ENCODE data around the gene PUS3.

PUS3 gene

DNA sequence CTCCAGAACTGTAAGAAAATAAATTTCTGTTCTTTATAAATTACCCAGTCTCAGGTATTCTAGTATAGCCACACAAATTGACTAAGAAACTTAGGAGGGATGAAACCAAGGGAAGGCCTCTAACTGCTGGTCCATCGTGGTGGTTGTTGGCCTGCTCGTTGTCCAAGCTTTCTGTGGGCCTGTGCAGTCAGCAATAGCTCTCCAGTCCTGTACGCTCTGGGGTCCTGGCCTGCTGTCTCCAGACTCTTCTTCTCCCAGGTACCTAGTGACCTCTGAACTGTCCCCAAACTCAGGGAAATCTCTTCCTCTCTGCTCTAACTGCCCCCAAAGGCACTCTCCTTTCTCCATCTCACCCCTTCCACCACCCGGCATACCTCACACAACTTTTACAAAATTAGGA is 37.1 kb upstream of the PUS3 start:
- DNase-seq: no peak

DNA sequence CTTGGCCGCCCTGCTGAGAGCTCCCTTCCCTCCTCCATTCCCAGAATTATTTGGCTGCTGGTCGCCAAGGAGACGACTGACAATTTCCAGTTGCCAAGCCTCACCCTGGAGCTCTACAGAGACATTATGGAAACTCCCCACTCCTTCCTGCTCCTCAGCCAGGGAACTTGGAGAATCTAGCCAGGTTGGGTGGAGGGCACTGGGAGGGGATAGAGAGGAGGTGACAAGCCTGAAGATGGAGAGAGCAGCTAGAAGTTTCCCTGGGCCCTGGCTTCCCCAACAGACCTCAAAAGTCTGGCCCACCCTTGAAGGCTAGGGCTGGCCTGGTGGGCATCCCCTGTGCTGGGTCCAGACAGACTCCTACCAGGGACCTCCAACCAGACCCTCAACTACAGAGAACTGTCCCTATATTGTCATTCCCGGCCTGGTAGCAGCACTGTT is 36.1 kb upstream of the PUS3 start:
- DNase-seq: no peak

DNA sequence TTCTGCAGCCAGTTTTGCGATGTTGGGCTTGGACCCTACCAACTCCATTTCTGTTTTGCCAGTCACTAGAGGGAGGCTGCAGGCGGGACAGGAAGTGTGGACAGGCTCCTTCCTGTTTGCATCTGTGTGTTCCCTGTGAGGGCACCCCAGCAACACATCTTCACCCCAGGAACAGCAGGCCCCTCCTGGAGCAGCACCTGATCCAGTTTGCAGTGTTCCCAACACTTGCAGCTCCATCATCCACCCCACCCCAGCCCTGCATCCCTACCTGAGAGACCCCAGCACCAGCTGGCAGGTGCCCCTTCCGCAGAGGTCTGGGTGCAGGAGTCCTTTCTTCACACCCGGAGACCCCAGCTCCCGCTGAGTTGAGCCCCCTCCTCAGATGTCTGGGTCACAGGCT is 35.4 kb upstream of the PUS3 start:
- DNase-seq: no peak

DNA sequence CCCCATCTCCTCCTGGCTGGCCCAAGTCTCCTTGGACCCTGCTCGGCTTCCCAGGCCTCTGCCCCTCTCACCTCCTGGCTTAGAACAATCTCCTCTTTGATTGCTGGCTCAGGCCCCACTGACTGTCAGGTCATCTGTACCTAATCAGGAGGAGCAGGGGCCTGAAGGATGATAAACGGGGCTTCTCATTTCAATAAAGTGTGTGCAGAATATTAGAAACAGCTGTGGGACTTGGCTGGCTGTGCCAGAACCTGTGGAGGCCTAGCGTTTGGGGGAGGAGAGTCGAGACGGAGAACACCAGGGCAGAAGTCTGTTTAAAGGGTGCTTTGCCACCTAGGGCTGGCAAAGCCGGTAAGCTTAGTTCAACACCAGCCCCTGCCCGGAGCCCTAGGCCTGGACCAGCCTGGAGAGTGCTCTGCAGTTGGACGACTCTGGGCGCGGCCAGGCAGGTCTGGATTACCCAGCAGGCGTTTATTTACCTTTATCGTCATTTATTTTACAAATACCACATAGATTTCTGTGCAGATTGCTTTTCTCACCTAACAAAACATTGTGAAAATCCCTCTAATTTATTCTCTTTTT is 32.7 kb upstream of the PUS3 start:
- DNase-seq: no peak

DNA sequence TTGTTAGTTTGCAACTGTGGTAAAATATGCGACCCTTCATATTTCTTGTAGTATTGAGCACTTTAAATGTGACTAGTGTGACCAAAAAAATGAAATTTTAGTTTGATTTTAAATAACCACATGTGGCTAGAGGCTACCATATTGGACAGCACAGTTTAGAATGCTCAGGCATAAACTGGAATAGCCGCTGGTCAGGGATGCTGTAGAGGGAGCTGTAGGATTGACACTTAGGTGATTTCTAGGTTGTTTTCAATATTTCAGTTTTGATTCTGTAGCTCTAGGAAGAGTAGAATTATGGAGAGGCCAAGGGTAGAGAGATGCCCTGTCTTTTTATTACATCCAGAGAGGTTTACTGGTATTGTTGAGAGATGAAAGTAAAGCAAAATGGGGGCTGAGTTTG is 32.0 kb upstream of the PUS3 start:
- no peak for DNase-seq

DNA sequence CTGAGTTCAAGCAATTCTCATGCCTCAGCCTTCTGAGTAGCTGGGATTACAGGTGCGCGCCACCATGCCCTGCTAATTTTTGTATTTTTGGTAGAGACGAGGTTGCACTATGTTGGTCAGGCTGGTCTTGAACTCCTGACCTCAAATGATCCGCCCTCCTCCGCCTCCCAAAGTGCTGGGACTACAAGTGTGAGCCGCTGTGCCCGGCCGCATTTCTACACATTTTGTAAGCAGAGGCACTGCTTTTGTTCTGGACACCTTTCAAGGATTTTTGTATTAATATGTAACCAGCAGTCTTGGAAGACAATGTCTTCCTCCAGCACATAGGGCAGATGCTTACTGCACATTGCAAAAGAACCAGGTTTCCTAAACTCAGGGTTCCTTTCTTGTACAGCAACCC is 31.5 kb upstream of the PUS3 start:
- DNase-seq: no peak

DNA sequence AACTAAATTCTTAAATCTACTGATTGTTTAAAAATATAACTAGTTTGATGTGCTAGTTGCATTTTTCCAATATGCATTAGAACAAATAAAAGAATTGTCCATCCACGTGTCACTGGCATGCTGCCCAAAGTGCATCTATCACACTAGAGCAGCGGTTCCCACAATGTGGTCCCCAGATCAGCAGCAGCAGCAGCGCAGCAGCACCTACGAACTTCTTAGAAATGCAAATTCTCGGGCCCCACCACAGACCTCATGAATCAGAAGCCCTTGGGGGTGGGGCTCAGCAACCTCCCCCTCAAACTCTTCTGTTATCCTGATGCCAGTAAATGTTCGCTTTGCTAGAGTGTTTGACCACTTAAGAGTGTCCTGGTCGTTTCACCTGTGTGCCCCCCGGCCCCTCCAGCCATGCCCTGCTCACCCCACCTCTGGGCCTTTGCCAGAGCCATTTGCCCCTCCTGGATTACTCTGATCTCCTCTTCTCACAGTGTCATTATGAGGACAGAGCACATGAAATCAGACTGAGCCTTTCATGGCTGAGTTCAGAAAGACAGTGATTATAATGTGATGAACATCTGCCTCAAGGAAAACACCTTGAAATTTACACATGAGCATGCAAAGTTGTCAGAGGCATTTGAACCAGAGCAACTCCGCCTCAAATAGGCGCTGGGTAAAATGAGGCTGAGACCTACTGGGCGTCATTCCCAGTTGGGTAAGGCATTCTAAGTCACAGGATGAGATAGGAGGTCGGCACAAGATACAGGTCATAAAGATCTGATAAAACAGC is 30.2 kb upstream of the PUS3 start:
- no peak for DNase-seq

DNA sequence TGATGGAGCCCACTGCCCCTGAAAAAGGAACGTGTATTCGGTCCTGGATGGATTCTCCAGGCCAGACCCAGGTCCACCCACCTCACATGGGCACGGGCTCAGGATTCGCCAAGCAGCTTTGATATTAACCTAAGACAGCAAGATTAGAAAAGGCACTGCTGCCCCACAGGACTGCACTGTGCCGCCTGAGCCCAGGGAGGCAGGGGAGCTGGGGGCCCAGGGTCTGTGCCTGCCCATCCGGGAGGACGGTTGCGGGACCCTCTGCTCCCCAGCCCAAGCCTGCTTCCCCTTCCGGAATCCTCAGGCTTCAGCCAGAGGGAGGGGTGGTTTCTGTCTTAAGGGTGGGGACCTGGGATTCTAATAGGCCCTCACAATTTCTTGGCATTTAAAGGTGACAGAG is 29.3 kb upstream of the PUS3 start:
- DNase-seq: no peak

DNA sequence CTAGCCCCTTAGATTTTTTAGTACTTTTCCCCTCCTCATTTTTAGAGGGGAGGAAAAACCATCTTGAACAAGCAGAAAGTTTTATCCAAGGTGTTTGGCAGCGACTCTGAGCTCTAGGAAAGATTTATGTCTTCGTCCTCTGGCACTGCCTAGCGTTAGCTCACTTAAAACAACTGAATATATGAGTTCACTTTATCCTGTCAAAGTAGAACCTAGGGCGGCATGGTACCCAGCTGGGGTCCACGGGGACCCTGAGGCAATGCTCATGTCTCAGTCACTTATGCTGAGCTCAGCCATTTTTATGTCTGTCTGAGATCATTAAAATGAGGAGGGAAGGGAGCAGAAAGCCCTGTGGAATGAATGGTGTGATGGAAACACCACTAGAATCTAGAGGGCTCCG is 28.7 kb upstream of the PUS3 start:
- no peak for DNase-seq

DNA sequence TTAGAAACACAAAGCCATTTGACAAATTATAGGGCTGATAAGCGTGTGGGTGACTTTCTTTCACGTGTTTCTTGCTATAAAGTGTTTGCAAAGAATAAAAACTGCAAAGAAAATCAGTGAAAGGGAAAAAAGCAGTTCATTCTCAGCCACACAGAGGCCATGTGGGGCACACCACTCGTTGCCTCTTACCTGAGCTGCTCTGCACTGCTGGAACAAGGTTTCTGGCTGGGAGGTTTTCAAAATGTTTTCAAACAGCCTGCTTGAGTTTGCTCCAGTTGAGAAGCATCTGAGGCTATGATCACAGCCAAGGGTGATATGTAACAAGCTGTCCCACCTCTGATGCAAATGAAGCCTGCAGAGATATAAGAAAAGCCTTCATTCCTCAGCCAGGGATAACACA is 28.1 kb upstream of the PUS3 start:
- no peak for DNase-seq

DNA sequence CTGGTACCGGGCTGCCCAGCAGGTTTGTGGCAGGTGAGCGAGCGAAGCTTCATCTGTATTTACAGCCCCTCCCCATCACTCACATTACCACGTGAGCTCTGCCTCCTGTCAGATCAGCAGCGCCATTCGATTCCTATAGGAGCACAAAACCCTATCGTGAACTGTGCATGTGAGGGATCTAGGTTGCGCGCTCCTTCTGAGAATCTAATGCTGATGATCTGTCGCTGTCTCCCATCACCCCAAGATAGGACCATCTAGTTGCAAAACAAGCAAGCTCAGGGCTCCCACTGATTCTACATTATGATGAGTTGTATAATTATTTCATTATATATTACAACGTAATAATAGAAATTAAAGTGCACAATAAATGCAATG is 27.1 kb upstream of the PUS3 start:
- no peak for DNase-seq

DNA sequence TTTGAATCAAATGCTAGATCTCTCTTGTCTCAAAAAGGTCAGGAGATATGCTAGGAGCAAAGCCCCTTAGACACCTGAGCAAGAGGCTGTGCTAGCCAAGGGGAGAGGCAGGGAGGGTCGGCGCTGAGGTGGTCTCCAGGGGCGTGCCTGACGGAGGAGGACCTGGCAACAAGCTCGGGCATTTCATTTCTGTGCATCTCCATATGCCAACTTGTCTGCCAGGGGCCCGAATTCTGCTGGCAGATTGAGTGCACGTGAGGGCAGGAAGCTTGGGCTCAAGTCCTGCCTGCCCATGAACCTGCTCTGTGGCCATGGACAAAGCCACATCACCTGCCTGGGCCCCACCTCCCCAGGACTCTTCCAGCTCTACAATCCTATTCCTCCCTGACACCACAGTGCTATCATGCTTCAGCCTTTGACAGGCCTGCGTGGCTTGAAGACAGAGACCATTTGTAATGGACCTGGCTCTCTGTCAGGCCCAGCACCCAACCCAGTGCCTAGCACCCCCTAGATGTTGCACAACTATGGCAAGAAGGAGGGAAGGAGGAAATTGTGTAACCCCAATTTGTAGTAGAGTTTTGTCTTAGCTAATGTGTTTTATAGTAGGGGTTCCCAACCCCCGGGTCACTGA is 26.6 kb upstream of the PUS3 start:
- no peak for DNase-seq

DNA sequence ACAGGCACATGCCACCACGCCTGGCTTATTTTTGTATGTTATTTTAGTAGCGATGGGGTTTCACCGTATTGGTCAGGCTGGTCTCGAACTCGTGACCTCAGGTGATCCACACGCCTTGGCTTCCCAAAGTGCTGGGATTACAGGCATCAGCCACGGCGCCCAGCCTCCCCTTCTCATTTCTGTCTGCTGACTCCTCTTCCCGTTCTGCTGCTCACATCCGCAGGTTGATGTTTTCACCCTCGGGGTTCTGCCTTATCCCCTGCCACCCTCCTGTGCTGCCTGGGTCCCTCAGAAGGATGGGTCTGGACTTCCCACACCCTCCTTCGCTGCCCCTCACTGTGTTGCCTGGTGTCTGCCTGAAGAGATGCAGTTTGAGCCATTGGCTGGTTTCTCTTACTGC is 23.7 kb upstream of the PUS3 start:
- no peak for DNase-seq

DNA sequence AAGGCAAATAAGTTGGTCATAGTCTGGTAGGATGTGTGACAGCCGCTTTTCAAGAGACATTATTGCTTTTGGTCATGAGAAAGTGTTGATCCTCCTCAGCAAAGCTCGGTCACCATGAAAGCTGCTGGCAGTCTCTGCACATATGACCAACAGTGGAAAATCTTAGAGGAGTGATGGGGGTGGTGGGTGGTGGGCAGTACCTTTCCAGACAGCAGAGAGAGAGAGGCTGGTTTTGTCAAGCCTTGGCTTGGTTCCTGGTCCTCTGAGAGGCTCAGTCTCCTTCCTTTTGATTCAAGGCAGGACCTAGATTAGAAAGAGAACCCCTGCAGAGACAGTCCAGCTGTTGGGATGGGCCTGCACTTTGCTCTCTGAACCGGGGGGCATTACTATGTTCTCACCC is 22.8 kb upstream of the PUS3 start:
- DNase-seq: no peak

DNA sequence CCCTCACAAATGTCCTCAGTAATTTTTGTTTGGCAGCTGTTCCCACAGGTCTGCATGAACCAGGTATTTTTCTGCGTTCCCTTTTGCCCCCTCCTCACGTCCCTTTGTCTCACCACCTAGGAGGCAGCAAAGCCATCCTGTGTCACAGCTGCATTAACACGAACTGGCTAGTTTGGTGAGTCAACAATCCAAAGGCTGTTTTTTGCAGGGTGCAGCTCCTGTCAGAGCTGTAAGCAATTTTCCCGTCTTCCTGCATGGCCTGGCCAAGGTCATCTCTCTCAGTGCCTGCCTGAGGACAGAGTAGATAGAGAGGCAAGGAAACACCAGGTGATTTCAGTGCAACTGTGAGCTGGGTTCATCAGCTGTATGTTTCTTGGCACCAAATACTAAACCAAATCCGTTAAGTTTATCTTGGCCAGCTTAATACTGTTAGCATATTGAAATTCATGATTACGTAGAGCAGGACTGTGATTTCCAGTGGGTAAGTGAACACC is 22.3 kb upstream of the PUS3 start:
- no peak for DNase-seq

DNA sequence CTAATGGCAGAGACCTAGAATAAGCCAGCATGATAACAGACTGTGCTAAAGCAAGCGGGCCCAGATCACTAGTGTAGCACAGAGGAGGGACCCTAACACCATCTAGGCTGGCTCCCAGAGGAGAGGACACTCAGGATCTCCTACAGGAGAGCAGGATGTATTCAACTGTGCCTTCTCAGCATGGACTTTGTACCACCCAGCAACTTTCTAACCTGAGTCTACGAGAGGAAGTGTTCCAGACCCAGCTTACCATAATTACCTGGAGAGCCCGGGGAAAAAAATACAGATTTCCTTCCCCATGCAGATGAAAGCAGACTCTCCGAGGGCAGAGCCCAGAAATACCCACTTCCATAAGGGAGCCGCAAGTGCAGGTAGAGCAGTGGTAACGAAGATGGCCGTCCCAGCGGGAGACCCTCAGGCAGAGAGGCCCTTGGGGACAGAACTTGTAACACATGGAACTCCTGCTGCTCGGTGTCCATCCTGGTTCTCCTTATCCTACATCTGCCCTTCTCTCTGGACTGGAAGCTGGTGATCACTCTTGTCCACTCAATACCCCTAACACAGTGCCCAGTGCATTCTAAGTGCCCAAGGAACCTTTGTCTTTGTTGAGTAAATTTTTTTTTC is 21.5 kb upstream of the PUS3 start:
- DNase-seq: no peak

DNA sequence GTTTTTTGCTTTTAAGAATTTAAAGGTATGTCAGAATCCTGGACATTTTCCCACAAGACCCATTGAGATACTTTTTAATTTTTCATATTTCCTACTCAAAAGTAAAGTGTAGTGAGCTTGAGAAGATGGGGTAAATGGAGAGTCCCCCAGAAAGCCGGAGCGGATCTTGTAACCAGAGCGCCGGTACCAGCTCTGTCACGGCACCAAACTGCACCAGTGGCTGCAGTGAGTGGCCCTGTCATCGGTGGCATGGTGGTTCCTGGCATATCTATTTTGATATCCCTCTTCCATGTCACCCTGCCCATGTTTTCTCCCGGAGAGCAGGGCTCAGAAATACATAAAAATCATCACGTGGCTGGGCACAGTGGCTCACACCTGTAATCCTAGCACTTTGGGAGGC is 20.6 kb upstream of the PUS3 start:
- no peak for DNase-seq

DNA sequence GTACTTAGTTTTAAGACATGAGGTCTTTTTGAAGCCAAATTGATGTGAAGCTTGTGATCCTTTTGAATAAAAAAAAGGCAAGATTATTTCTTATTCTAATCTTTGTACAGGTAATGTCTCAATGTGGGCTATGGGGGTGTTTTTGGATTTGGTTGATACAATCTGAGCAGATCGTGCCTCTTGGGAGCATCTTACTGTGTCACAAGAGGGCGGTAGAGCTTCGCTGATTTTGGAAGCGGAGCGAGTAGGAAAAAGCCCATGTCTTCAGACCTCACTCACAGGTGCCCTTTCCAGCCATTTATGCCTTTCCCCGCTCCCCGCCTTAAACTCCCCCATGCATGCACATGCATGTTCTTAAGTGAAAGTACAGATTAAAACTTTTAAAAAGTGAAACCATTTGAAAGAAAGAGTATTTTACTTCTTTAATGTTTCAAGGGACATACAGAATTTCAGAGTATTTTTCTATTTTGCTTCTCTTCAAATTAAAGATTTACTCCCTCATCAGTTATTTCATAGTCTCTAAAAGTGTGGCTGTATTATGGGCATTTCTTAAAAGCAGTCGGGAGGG is 20.1 kb upstream of the PUS3 start:
- DNase-seq: peak; percentile 11

DNA sequence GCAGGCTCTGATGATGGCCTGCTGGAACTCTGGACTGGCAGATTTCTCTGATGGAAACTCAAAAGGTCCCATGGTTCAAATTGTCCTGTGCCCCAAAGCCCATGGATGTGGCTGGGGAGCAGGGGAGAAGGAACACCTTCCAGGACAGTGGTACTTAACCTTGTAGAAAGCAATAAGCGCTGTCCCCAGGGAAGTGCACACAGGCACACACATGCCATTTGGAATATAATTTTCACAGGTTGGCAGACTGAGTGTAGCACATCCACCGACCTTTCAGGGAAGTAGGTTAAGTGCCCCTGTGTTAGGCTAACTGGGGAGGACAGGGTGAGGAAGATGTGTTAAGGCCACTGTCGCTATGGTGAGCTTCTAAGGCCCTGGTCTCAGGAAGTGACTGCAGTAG is 19.1 kb upstream of the PUS3 start:
- DNase-seq: no peak

DNA sequence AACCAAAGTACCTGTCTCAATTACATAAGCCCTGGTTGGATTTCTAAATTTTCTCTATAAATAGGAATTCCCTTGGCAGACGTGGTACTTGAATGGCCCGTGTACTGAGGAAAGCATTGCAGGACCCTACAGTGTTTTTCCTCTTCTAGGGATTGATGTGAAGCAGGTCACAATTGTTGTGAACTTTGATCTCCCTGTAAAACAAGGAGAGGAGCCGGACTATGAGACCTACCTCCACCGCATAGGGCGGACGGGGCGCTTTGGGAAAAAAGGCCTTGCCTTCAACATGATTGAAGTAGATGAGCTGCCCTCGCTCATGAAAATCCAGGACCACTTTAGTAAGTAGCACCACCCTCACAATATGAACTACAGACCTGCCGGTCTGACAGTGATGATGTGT is 18.0 kb upstream of the PUS3 start:
- no peak for DNase-seq

DNA sequence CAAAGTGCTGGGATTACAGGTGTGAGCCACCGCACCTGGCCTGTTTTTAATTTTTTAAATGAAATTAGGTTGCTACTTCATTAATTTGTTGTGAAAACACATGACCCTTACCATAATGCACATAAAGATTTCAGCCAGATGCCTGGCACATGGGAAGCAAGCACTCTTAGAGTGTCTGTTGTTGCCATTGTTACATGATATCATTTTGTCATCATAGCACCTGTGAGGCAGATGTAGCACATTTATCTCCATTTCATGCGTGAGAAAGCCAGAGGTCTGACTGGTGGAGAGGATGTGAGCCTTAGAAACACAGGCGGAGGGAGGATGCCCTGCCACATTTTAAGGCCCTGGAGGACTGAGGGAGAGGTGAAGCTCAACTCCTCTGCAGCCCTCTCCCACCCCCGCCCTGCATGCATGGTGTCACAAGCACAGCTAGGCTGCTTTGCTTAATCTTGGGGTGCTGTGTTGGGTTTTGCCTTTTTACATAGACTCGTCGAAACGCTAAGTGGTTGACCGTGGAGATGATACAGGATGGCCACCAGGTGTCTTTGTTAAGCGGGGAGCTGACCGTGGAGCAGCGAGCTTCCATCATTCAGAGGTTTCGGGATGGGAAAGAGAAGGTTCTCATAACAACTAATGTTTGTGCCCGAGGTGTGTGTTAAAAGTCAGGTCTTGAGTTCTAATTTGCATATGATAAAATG is 15.3 kb upstream of the PUS3 start:
- no peak for DNase-seq

DNA sequence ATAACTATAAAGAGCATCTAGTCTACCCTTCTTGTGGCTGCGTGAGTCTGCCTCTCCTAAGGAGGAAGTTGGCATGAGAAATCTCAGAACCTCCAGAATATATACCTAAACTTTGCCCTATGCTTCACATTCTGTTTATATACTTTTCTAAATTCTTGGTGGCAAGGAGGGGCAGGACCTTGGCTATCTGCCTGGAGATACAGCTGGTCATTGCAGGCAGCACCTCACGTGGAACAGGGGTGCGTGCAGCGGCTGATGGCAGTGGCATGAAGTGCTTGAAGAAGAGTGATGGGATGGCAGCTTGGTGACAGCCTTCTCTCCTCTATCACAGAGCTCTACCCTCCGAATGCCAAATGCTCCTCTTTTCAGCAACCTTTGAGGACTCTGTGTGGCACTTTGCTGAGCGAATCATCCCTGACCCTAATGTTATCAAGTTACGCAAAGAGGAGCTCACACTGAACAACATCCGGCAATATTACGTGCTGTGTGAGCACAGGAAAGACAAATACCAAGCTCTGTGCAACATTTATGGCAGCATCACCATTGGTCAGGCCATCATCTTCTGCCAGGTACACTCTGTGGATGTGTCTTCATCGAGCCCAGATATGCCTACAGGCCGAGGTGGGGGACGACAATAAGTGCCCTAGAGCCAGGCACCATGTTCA is 13.8 kb upstream of the PUS3 start:
- no peak for DNase-seq

Measured in NCI-H2171 (cell line).